A375 (cell line): Measurements from ENCODE around the gene MFAP3. TPM values are rescaled to one million over a fixed set of nuclear protein-coding genes. Genes with fewer than 3 reads are reported as not detected.

Experiments used
- total RNA-seq: library from RNA; depleted of rRNA; stranded (reverse); fragments of >200 nt; shearing (Covaris generic); gene quantifications from 2 replicates; pipeline ENCODE4 v1.2.3, GENCODE V29; 2014; rRNA removed

Gene MFAP3
- total RNA-seq = 27.3 and 28.8 TPM in 2 replicates

DNA sequence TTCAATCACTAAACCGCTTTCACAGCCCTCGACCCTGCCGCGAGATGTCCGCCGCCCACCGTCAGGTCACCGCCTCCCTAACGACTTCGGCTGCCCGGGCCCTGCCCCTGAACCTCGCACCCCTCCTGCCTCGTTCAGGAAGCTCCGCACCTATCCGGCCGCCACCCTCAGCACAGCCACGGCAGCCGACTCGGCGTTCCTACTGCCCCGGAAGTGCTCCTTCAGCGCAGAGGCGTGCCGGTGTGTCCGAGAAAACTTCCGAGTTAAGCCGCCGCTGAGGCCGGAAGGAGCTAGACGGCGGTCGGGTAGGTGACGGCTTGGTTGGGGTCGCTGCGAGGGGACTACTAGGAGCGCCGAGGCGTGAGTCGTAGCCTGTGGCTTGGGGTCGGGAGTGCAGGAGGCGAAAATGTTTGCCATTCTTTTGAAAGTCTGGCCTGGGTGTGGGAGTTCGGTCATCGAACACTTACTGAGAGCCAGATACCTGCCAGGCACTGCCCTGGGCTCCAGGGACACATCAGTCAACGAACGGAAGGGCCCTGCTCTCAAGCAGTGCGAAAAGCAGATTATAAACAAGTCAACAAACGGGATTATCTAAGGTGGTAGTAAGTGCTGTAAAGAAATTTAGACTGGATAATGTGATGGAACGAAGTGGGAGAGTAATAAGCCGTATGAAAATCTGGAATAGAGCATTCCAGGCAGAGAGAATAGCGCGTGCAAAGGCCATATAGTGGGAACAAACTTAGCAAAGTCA lies at the start of gene MFAP3, which contains the start of gene FAM114A2:
MFAP3 (plus strand) TSS at position 261 of the 751 bp plus-strand sequence. CDS start 10,756 bp downstream, outside the sequence.
FAM114A2 (minus strand) TSS at position 204 of the 751 bp plus-strand sequence. CDS start 3,957 bp downstream, outside the sequence.

Other genes starting within 250 kb of the MFAP3 start
- 22.6 and 23.7 TPM in 2 replicates for gene FAM114A2, start 57 bp upstream of the MFAP3 start, total RNA-seq
- gene GALNT10, start 151.8 kb downstream of the MFAP3 start, total RNA-seq = 9.1 and 12.7 TPM in 2 replicates